Stimulated activated effector memory CD8-positive, alpha-beta T cell treated with anti-CD3 and anti-CD28 coated beads, Interleukin-12 subunit alpha, Interleukin-12 subunit beta, amount 100 ng/mL, for 72 hours (primary cell): Measurements from ENCODE around the gene PTPRA.
A peak's percentile ranks its signal among the peaks of the same experiment; 100 is the strongest.
"Not testable (repeated sequence)": the region's sequence is repeated elsewhere in the genome, so short reads cannot be mapped to it uniquely, and the experiment has no call there.

Experiments used
- ATAC-seq: fragments of 150-1000 bp; cut with Tn5 transposase; 2 replicates; pipeline ENCODE4 v1.10.0; 2021
- DNase-seq, 2 donors: peaks; one replicate each; pipeline ENCODE4 v3.0.0; 2021 to 2022; ENCODE audit warnings: low spot score in 2 of 2
- H3K27ac Mint-ChIP-seq: one replicate; pipeline ENCODE4 v1.8.0; 2022; ENCODE audit warnings: mild to moderate bottlenecking, mixed read lengths
- H3K36me3 Mint-ChIP-seq: one replicate; pipeline ENCODE4 v1.8.0; 2022; ENCODE audit warnings: mild to moderate bottlenecking, mixed read lengths
- H3K4me1 Mint-ChIP-seq: one replicate; pipeline ENCODE4 v1.8.0; 2022; ENCODE audit warnings: mixed read lengths
- H3K4me3 Mint-ChIP-seq: one replicate; pipeline ENCODE4 v1.8.0; 2022; ENCODE audit warnings: mild to moderate bottlenecking, mixed read lengths
- H3K9me3 Mint-ChIP-seq: one replicate; pipeline ENCODE4 v1.8.0; 2022; ENCODE audit warnings: mixed read lengths

Gene PTPRA

GRCh38 chr20:3011752-3012151, 138.5 kb downstream of the PTPRA start:
- H3K36me3 Mint-ChIP-seq: peaks cover 86% of the 10 kb centered on the region
- DNase-seq: peak in 1 of 2 donors; percentile 60
- peak overlapping the region; percentile 50 for H3K4me3 Mint-ChIP-seq
- H3K27ac Mint-ChIP-seq: peak overlapping the region; percentile 91
- no peaks in the 10 kb centered on the region for H3K9me3 Mint-ChIP-seq
- peaks cover 47% of the 10 kb centered on the region for H3K4me1 Mint-ChIP-seq
- peak; percentile 87 for ATAC-seq

GRCh38 chr20:3013771-3014170, 140.5 kb downstream of the PTPRA start:
- Mint-ChIP-seq H3K36me3 (peaks cover 82% of the 10 kb centered on the region), H3K9me3 (no peaks in the 10 kb centered on the region), H3K4me3 (no peak overlapping the region), H3K27ac (peak overlapping the region; percentile 91), H3K4me1 (peaks cover 46% of the 10 kb centered on the region)
- ATAC-seq (no peak), DNase-seq (no peak)

- Mint-ChIP-seq H3K4me3 (no peak overlapping the region), H3K4me1 (peaks cover 42% of the 10 kb centered on the region), H3K36me3 (peaks cover 78% of the 10 kb centered on the region), H3K27ac (peak overlapping the region; percentile 85), H3K9me3 (no peaks in the 10 kb centered on the region)
- no peak for ATAC-seq
- DNase-seq: no peak
Measured at GRCh38 chr20:3014179-3014578, 140.9 kb downstream of the PTPRA start.

GRCh38 chr20:3014662-3015061, 141.4 kb downstream of the PTPRA start:
- peaks cover 73% of the 10 kb centered on the region for H3K36me3 Mint-ChIP-seq
- no peaks in the 10 kb centered on the region for H3K9me3 Mint-ChIP-seq
- H3K27ac Mint-ChIP-seq: peak overlapping the region; percentile 85
- peak overlapping the region; percentile 40 for H3K4me3 Mint-ChIP-seq
- DNase-seq: no peak
- H3K4me1 Mint-ChIP-seq: peaks cover 37% of the 10 kb centered on the region
- ATAC-seq: peak; percentile 86

- H3K9me3 Mint-ChIP-seq, DNase-seq, ATAC-seq: not testable (repeated sequence)
- Mint-ChIP-seq H3K4me3 (peak overlapping the region; percentile 40), H3K27ac (peak overlapping the region; percentile 85), H3K36me3 (peaks cover 68% of the 10 kb centered on the region), H3K4me1 (peaks cover 36% of the 10 kb centered on the region)
Measured at GRCh38 chr20:3015302-3015701, 142.0 kb downstream of the PTPRA start.

- no peak for DNase-seq
- H3K36me3 Mint-ChIP-seq: peaks cover 21% of the 10 kb centered on the region
- no peaks in the 10 kb centered on the region for H3K4me1 Mint-ChIP-seq
- peak overlapping the region; percentile 81 for H3K27ac Mint-ChIP-seq
- no peak overlapping the region for H3K4me3 Mint-ChIP-seq
- no peak for ATAC-seq
- H3K9me3 Mint-ChIP-seq: no peaks in the 10 kb centered on the region
Measured at GRCh38 chr20:3021327-3021726, 148.0 kb downstream of the PTPRA start.

- Mint-ChIP-seq H3K4me1 (no peaks in the 10 kb centered on the region), H3K27ac (peak overlapping the region; percentile 81), H3K36me3 (peaks cover 16% of the 10 kb centered on the region), H3K4me3 (no peak overlapping the region), H3K9me3 (no peaks in the 10 kb centered on the region)
- DNase-seq (no peak), ATAC-seq (no peak)
Measured at GRCh38 chr20:3021777-3022176, 148.5 kb downstream of the PTPRA start.

- not testable (repeated sequence) for DNase-seq, H3K4me1 Mint-ChIP-seq, H3K4me3 Mint-ChIP-seq, H3K9me3 Mint-ChIP-seq, H3K36me3 Mint-ChIP-seq, ATAC-seq
- peak overlapping the region; percentile 81 for H3K27ac Mint-ChIP-seq
Measured at GRCh38 chr20:3022559-3023490, 149.5 kb downstream of the PTPRA start.

GRCh38 chr20:3027987-3028386, 154.7 kb downstream of the PTPRA start:
- Mint-ChIP-seq H3K36me3 (no peaks in the 10 kb centered on the region), H3K4me3 (no peak overlapping the region), H3K4me1 (no peaks in the 10 kb centered on the region), H3K9me3 (no peaks in the 10 kb centered on the region), H3K27ac (no peak overlapping the region)
- DNase-seq (no peak), ATAC-seq (no peak)

GRCh38 chr20:3031524-3032147, 158.4 kb downstream of the PTPRA start:
- Mint-ChIP-seq H3K27ac (no peak overlapping the region), H3K4me3 (no peak overlapping the region), H3K4me1 (no peaks in the 10 kb centered on the region), H3K9me3 (no peaks in the 10 kb centered on the region), H3K36me3 (no peaks in the 10 kb centered on the region)
- peak; percentile 76 for ATAC-seq
- DNase-seq: no peak

- H3K36me3 Mint-ChIP-seq: no peaks in the 10 kb centered on the region
Measured at GRCh38 chr20:3032624-3033023, 159.3 kb downstream of the PTPRA start.

GRCh38 chr20:3037654-3038053, 164.4 kb downstream of the PTPRA start:
- ATAC-seq: no peak
- Mint-ChIP-seq H3K9me3 (no peaks in the 10 kb centered on the region), H3K4me3 (no peak overlapping the region), H3K36me3 (peaks cover 18% of the 10 kb centered on the region), H3K4me1 (peaks cover 11% of the 10 kb centered on the region), H3K27ac (no peak overlapping the region)
- DNase-seq: no peak

More at GRCh38 chr20:3032624-3033023, 159.3 kb downstream of the PTPRA start:
- DNase-seq (no peak), ATAC-seq (no peak)
- H3K4me1 Mint-ChIP-seq: no peaks in the 10 kb centered on the region
- H3K9me3 Mint-ChIP-seq: no peaks in the 10 kb centered on the region
- H3K4me3 Mint-ChIP-seq: no peak overlapping the region
- no peak overlapping the region for H3K27ac Mint-ChIP-seq

GRCh38 chr20:3038454-3038853, 165.2 kb downstream of the PTPRA start:
- Mint-ChIP-seq H3K27ac (peak overlapping the region; percentile 89), H3K36me3 (peaks cover 19% of the 10 kb centered on the region), H3K9me3 (no peaks in the 10 kb centered on the region), H3K4me3 (no peak overlapping the region), H3K4me1 (peaks cover 11% of the 10 kb centered on the region)
- DNase-seq (no peak), ATAC-seq (no peak)

GRCh38 chr20:3039426-3039825, 166.1 kb downstream of the PTPRA start:
- Mint-ChIP-seq H3K4me1 (peaks cover 20% of the 10 kb centered on the region), H3K9me3 (no peaks in the 10 kb centered on the region), H3K36me3 (peaks cover 28% of the 10 kb centered on the region), H3K4me3 (no peak overlapping the region), H3K27ac (peak overlapping the region; percentile 89)
- DNase-seq (no peak), ATAC-seq (no peak)

- H3K27ac Mint-ChIP-seq: peak overlapping the region; percentile 80
- DNase-seq: no peak
- no peak for ATAC-seq
- H3K4me3 Mint-ChIP-seq: no peak overlapping the region
- no peaks in the 10 kb centered on the region for H3K9me3 Mint-ChIP-seq
- peaks cover 28% of the 10 kb centered on the region for H3K36me3 Mint-ChIP-seq
- peaks cover 23% of the 10 kb centered on the region for H3K4me1 Mint-ChIP-seq
Measured at GRCh38 chr20:3040086-3040485, 166.8 kb downstream of the PTPRA start.
